ENCODE data around the gene POLRMT.
A peak's percentile ranks its signal among the peaks of the same experiment; 100 is the strongest.

POLRMT gene

DNA sequence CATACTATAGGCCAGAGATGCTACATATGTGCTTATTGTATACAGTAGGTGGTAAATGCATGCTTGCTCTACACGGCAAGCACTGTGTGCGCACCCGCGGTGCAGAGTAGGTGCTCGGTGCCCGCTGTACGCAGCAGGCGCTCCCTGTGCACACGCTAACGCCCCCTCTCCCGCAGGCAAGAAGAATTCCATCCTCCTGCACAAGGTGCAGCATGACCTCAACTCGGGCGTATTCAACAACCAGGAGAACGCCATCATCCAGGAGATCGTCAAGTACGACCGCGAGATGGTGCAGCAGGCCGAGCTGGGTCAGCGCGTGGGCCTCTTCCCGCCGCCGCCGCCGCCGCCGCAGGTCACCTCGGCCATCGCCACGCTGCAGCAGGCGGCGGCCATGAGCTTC, 17.7 kb downstream of the POLRMT start:
- no peak overlapping the region for H3K4me3 ChIP-seq (ENCODE audit: extremely low read depth, insufficient read depth, low read length, poor library complexity, severe bottlenecking)
- no peaks in the 10 kb centered on the region for H3K9me3 ChIP-seq (ENCODE audit: control insufficient read depth, low read length)
- peaks cover 45% of the 10 kb centered on the region for H3K36me3 ChIP-seq (ENCODE audit: control insufficient read depth, insufficient read depth, low read length)
- H3K4me1 ChIP-seq (ENCODE audit: control insufficient read depth, insufficient read depth, low read length, poor library complexity, severe bottlenecking): peaks cover 8% of the 10 kb centered on the region
- 87 to 91% methylated on average over 21 to 31 of the region's 33 CpGs for WGBS, 2 experiments (ENCODE audit: insufficient coverage in 2 of 2)
- H3K27ac ChIP-seq (ENCODE audit: low read depth, low read length, severe bottlenecking): no peak overlapping the region

DNA sequence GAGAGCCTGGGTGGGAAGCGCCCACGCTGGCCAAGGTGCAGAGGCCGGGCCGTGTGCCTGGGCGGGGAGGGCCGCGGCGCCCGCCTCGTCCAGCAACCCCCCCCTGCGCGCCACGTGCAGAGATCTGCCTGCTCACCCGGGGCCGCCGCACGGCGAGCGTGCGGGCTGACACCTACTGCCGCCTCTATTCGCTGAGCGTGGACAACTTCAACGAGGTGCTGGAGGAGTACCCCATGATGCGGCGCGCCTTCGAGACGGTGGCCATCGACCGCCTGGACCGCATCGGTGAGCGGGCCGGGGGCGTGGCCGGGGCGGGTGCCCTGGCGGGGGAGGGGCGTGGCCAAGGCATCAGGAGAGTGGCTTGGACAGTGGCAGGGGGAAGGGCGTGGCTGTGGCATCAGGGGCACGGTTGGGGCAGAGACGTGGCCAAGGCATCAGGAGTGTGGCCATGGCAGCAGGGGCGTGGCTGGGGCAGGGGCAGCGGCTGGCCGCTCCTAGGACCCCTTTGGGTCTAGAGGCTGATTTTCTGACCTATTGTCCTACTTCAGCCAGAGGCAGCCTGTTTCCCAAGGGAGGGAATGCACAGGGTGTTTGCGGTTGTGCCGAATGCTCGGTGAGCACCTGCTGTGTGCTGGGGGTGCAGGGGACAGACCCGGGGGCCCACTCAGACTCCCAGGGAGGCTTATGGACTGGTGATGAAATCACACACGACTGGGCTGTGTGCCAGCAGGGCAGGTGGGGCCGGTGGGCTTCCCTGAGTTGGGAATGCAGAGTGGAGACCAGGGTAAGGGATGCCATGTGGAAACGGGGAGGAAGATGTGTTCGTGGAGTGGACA, 19.4 kb downstream of the POLRMT start:
- Histone ChIP-seq H3K9me3 (ENCODE audit: control insufficient read depth, low read length) (no peaks in the 10 kb centered on the region), H3K4me3 (ENCODE audit: extremely low read depth, insufficient read depth, low read length, poor library complexity, severe bottlenecking) (no peak overlapping the region), H3K36me3 (ENCODE audit: control insufficient read depth, insufficient read depth, low read length) (peaks cover 31% of the 10 kb centered on the region), H3K4me1 (ENCODE audit: control insufficient read depth, insufficient read depth, low read length, poor library complexity, severe bottlenecking) (peaks cover 8% of the 10 kb centered on the region), H3K27ac (ENCODE audit: low read depth, low read length, severe bottlenecking) (no peak overlapping the region)
- WGBS, 2 experiments (ENCODE audit: insufficient coverage in 2 of 2): 96 to 97% methylated on average over 41 to 54 of the region's 54 CpGs

DNA sequence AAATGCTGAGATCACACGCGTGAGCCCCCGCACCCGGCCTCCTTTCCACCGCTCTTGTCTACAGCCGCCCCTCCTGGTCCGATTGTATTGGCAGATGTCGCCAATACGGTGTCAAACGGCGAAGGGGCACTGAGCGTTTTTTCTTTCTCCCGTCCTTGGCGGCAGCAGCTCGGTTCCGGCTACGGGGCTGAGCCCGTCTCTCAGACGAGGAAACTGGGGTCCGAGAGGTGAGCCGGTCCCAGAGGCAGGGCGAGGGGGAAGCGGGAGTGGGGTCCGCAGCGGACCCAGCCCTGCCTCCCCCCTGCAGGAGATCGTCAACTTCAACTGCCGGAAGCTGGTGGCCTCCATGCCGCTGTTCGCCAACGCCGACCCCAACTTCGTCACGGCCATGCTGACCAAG, 20.4 kb downstream of the POLRMT start:
- Histone ChIP-seq H3K9me3 (ENCODE audit: control insufficient read depth, low read length) (no peaks in the 10 kb centered on the region), H3K4me3 (ENCODE audit: extremely low read depth, insufficient read depth, low read length, poor library complexity, severe bottlenecking) (no peak overlapping the region), H3K27ac (ENCODE audit: low read depth, low read length, severe bottlenecking) (no peak overlapping the region), H3K4me1 (ENCODE audit: control insufficient read depth, insufficient read depth, low read length, poor library complexity, severe bottlenecking) (peaks cover 8% of the 10 kb centered on the region), H3K36me3 (ENCODE audit: control insufficient read depth, insufficient read depth, low read length) (peaks cover 21% of the 10 kb centered on the region)
- WGBS, 2 experiments (ENCODE audit: insufficient coverage in 2 of 2): 95 to 96% methylated on average over 33 of the region's 33 CpGs

DNA sequence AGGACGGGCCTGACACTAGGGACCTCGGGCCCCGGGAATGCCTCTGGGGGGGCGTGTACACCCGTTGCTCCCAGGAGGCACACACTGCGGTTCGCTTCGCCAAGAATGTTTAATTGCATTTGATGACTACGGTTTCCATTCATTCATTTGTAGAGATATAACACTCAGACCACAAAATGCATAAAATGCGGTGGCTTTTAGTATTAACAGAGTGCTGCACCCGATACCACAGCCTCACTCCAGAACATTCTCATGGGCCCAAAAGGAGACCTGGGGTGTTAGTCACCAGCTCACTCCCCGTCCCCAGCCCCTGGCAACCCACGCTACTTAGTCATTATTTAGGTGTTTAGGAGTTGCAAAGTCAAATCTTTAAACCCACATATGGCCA, 21.9 kb downstream of the POLRMT start:
- no peaks in the 10 kb centered on the region for H3K9me3 ChIP-seq (ENCODE audit: control insufficient read depth, low read length)
- peaks cover 12% of the 10 kb centered on the region for H3K36me3 ChIP-seq (ENCODE audit: control insufficient read depth, insufficient read depth, low read length)
- H3K4me1 ChIP-seq (ENCODE audit: control insufficient read depth, insufficient read depth, low read length, poor library complexity, severe bottlenecking): peaks cover 8% of the 10 kb centered on the region
- WGBS, 2 experiments (ENCODE audit: insufficient coverage in 2 of 2): 82 to 86% methylated on average over 9 to 10 of the region's 13 CpGs
- H3K4me3 ChIP-seq (ENCODE audit: extremely low read depth, insufficient read depth, low read length, poor library complexity, severe bottlenecking): no peak overlapping the region
- no peak overlapping the region for H3K27ac ChIP-seq (ENCODE audit: low read depth, low read length, severe bottlenecking)

DNA sequence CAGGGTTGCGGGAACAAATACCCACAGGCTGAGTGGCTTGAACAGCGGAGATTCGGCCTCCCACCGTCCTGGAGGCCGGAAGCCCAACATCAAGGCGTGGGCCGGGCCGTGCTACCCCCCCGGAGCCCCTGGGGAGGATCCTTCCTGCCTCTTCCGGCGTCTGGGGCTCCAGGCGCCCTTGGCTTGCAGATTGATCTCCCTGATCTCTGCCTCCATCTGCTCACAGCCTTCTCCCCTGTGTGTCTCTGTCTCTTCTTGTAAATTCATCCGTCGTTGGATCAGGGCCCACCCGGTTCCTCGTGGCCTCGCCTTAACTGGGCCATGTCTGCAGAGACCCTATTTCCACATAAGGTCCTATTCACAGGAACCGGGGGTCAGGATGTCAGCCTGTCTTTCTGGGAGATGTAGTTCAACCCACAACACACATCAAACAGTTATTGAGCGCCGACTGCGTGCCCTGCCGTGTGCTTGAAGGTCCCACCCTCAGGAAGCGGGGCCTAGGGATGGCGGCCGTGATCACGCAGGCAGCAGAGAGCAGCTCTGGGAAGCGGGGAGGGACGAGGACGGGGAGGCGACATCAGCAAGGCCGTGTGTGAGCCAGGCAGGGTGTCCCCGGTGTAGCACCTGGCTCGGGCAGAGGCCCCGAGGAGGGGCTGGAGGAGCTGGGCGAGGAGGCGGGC, 22.4 kb downstream of the POLRMT start:
- Histone ChIP-seq H3K4me3 (ENCODE audit: extremely low read depth, insufficient read depth, low read length, poor library complexity, severe bottlenecking) (no peak overlapping the region), H3K4me1 (ENCODE audit: control insufficient read depth, insufficient read depth, low read length, poor library complexity, severe bottlenecking) (peaks cover 8% of the 10 kb centered on the region), H3K36me3 (ENCODE audit: control insufficient read depth, insufficient read depth, low read length) (peaks cover 12% of the 10 kb centered on the region), H3K27ac (ENCODE audit: low read depth, low read length, severe bottlenecking) (peak overlapping the region; percentile 69), H3K9me3 (ENCODE audit: control insufficient read depth, low read length) (no peaks in the 10 kb centered on the region)
- 57 to 60% methylated on average over 28 to 35 of the region's 36 CpGs for WGBS, 2 experiments (ENCODE audit: insufficient coverage in 2 of 2)

DNA sequence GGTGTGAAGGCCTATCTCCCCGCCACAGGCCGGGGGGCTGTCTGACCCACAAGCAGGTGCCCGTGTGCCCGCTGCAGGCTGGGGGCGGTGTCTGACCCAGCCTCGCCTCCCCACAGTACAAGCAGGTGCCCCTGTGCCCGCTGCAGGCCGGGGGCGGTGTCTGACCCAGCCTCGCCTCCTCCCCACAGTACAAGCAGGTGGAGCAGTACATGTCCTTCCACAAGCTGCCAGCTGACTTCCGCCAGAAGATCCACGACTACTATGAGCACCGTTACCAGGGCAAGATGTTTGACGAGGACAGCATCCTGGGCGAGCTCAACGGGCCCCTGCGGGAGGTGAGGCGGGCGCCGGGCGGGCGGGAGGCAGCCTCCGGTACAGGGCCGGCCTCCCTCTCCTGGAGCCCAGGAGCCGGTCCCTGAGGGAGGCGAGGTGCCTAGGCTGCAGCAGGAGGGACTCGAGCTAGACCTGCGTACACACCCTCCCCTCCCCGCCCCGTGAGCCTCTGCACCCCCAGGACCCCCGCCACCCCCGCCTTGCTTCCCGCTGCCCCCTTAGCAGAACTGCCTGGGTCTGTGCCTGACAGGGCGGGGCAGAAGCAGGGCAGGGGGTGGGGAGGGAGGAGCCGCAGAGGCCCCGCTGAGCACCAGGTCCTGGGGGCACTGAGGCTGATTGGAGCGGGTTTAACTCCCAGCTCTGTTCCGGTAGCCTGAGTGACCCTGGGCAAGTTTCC, 23.1 kb downstream of the POLRMT start:
- Histone ChIP-seq H3K27ac (ENCODE audit: low read depth, low read length, severe bottlenecking) (peak overlapping the region; percentile 69), H3K4me1 (ENCODE audit: control insufficient read depth, insufficient read depth, low read length, poor library complexity, severe bottlenecking) (peaks cover 8% of the 10 kb centered on the region), H3K36me3 (ENCODE audit: control insufficient read depth, insufficient read depth, low read length) (peaks cover 9% of the 10 kb centered on the region), H3K4me3 (ENCODE audit: extremely low read depth, insufficient read depth, low read length, poor library complexity, severe bottlenecking) (no peak overlapping the region), H3K9me3 (ENCODE audit: control insufficient read depth, low read length) (no peaks in the 10 kb centered on the region)
- 87 to 88% methylated on average over 21 to 27 of the region's 38 CpGs for WGBS, 2 experiments (ENCODE audit: insufficient coverage in 2 of 2)

DNA sequence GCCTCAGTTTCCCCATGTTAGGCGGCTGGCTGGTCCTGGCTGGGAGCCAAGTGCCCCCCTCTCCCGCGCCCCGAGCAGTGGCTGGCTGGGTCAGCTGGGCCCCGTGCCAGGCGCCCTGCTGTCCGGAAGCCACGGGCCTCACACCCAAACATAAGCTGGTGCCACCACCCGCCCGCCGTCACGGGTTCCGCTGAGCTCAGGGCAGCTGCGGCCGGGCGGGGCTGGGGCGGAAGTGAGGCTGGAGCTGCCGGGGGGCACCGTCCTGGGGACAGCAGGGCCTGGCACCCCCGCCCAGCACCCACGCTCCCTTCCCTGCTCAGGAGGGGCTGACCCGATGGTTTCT, 24.4 kb downstream of the POLRMT start:
- H3K9me3 ChIP-seq (ENCODE audit: control insufficient read depth, low read length): no peaks in the 10 kb centered on the region
- no peak overlapping the region for H3K4me3 ChIP-seq (ENCODE audit: extremely low read depth, insufficient read depth, low read length, poor library complexity, severe bottlenecking)
- H3K4me1 ChIP-seq (ENCODE audit: control insufficient read depth, insufficient read depth, low read length, poor library complexity, severe bottlenecking): peaks cover 8% of the 10 kb centered on the region
- WGBS, 2 experiments (ENCODE audit: insufficient coverage in 2 of 2): 96 to 97% methylated on average over 13 to 18 of the region's 22 CpGs
- no peak overlapping the region for H3K27ac ChIP-seq (ENCODE audit: low read depth, low read length, severe bottlenecking)
- peaks cover under 1% of the 10 kb centered on the region for H3K36me3 ChIP-seq (ENCODE audit: control insufficient read depth, insufficient read depth, low read length)

DNA sequence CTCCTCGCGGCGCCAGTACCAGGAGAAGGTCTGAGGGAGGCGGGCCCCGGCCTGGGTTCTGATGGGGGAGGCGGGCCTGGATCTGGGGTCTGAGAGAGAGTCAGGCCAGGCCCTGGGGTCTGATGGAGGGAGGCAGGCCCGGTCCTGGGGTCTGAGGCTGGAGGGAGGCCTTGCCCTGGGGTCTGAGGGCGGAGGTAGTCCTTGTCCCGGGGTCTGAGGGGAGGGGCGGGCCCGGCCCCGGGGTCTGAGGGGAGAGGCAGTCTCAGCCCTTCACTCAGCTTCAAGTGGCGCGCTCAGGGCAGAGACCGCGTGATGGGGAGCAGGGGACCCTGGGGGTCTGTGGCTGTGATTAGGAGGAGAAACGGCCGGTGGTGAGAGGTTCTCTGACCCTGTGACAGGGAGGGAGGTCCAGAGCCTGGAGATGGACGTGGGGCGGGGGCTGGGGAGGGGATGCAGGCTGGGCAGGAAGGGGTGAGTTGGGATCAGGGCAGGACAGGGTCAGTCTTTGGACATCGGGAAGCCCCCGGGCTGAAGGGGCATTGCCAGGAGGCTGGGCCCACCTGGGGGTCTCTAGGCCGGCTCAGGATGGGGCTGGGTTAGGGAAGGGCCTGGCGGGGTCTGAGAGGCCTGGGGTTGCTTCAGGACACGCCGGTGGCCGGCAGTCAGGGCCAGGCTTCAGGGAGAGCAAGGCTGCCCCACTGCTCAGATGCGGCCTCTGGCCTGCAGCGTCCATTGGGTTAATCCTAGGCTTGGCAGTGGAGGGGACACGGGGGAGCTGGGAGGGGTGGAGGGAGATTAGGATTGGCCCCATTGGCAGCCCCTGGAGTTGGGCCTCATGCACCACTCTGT, 25.0 kb downstream of the POLRMT start:
- Histone ChIP-seq H3K27ac (ENCODE audit: low read depth, low read length, severe bottlenecking) (no peak overlapping the region), H3K36me3 (ENCODE audit: control insufficient read depth, insufficient read depth, low read length) (no peaks in the 10 kb centered on the region)

DNA sequence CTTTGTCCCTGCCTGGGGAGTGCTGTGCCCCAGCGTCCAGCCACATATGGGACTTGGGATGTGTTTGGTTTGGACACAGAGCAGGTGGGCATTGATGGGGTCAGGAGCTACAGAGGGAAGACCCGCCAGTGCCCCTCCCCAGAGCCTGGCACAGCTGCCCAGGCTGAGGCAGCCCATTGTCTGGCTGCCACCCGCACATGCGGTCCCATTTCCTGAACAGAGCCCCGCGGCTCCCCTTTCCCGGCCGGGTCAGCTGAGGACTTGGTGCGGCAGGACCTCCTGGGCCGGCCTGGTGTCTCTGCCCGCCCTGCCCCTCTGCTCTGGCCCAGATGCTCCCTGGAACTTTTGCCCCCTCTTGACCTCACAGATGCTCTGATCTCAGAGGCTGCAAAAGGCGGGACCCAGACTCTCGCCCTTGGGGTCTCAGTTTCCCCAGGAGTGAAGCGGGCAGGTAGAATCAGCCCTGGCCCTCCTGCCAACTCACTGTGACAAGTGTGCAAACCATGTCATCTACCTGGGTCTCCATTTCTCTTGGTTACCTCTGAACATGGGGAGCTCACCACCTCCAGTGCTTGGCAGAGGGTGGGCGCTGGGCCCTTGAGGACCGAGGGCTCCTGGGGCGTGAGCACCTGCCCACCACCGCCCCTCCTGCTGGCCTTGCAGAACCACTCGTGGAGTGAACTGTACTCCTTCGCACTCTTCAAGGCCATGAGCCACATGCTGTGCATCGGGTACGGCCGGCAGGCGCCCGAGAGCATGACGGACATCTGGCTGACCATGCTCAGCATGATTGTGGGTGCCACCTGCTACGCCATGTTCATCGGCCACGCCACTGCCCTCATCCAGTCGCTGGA, 25.8 kb downstream of the POLRMT start:
- H3K27ac ChIP-seq (ENCODE audit: low read depth, low read length, severe bottlenecking): no peak overlapping the region
- WGBS, 2 experiments (ENCODE audit: insufficient coverage in 2 of 2): 91 to 97% methylated on average over 19 to 30 of the region's 30 CpGs

More for the DNA sequence above, 25.0 kb downstream of the POLRMT start:
- WGBS, 2 experiments (ENCODE audit: insufficient coverage in 2 of 2): 85 to 90% methylated on average over 17 to 28 of the region's 30 CpGs
- peaks cover 8% of the 10 kb centered on the region for H3K4me1 ChIP-seq (ENCODE audit: control insufficient read depth, insufficient read depth, low read length, poor library complexity, severe bottlenecking)
- H3K4me3 ChIP-seq (ENCODE audit: extremely low read depth, insufficient read depth, low read length, poor library complexity, severe bottlenecking): no peak overlapping the region
- no peaks in the 10 kb centered on the region for H3K9me3 ChIP-seq (ENCODE audit: control insufficient read depth, low read length)

More for the DNA sequence above, 25.8 kb downstream of the POLRMT start:
- Histone ChIP-seq H3K36me3 (ENCODE audit: control insufficient read depth, insufficient read depth, low read length) (no peaks in the 10 kb centered on the region), H3K4me1 (ENCODE audit: control insufficient read depth, insufficient read depth, low read length, poor library complexity, severe bottlenecking) (peaks cover 8% of the 10 kb centered on the region), H3K4me3 (ENCODE audit: extremely low read depth, insufficient read depth, low read length, poor library complexity, severe bottlenecking) (no peak overlapping the region), H3K9me3 (ENCODE audit: control insufficient read depth, low read length) (no peaks in the 10 kb centered on the region)

Data from mesodermal cell (in vitro differentiated cells).